22Rv1 (cell line): ENCODE measurements around the gene XPR1.

Source experiments
- CTCF ChIP-seq: fragments of 450-650 bp; IDR thresholded peaks from 2 replicates; pipeline ENCODE4 v1.5.1; 2017; ENCODE audit warnings: mild to moderate bottlenecking
- ZFX ChIP-seq: fragments of 450-650 bp; IDR thresholded peaks from 2 replicates; pipeline ENCODE4 v1.6.1; 2017; ENCODE audit warnings: antibody characterized with exemption, borderline replicate concordance

GRCh38 chr1:180905927-180906326 is 274.1 kb downstream of the XPR1 start:
- TF ChIP-seq CTCF (no peak), ZFX (no peak)
